ENCODE data around the gene DCTN4. TPM values are rescaled to one million over a fixed set of nuclear protein-coding genes. Genes with fewer than 3 reads are reported as not detected.

The DCTN4 gene
- total RNA-seq, 1 donor from 2014 or later, result 33.7 TPM

DNA sequence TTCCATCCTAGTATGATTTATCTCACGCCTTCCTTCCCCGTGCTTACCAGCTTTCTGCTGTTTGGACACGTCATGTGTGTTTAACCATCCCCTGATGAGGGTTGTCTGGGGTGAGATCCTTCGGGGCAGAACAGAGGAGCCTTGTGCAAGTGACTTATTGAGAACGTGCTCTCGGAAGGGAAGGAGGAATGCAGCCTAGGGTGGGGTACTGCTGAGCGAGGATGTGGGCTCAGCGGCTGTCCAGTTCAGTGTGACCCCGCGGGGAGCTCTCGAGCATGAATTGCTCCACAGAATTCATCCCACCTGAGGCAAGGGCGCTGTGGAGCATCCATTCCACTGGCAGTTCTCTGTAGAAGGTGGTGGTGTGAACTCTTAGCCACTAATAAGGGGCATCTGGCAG lies 93.8 kb downstream of the DCTN4 start:
- DNase-seq, result no peak

DNA sequence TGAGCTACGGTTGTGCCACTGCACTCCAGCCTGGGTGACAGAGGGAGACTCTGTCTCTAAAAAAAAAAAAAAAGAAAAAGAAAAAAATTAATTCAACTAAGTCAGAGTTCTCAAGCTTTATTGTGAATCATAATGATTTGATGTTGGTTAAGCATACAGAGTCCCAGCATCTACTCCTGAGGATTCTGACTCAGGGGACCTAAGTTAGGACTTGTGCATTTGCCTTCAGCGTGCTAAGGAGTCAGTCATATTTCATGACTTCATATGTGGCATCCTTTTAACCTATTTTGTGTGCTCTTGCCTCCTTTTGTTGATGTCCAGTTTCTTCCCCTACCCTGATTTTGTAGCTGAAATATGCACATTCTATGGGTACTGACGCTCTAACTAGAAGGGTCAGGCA lies 94.9 kb downstream of the DCTN4 start:
- no peak for DNase-seq

- no peak for DNase-seq
Measured at GRCh38 chr5:150662731-150663516, 95.9 kb downstream of the DCTN4 start.

- no peak for DNase-seq
Measured at GRCh38 chr5:150661821-150662596, 96.8 kb downstream of the DCTN4 start.

DNA sequence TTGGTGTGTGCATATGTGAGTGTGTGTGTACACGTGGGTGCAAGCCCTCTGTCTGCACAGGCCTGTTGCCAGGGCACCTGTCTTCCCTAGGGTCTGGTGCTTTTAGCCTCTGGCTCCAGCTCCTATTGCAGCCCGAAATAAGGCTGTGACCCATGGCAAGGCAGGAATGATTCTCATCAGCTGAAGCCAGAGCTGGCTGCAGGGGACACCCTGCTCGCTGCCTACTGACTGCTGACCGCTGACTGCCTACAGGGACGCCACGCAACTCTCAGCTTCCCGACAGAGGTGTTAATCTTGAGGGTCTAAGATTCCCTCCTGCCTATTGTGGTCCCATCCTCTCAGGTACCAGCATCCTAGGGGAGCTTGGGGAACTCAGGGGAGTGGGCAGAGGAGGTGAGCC lies 97.7 kb downstream of the DCTN4 start, which contains the start of gene MYOZ3:
MYOZ3 (plus strand) TSS at position 166 of the 400 bp plus-strand sequence. CDS start 1,691 bp downstream, outside the sequence.
- DNase-seq, result no peak

- no peak for DNase-seq
Measured at GRCh38 chr5:150660108-150660831, 98.5 kb downstream of the DCTN4 start.

DNA sequence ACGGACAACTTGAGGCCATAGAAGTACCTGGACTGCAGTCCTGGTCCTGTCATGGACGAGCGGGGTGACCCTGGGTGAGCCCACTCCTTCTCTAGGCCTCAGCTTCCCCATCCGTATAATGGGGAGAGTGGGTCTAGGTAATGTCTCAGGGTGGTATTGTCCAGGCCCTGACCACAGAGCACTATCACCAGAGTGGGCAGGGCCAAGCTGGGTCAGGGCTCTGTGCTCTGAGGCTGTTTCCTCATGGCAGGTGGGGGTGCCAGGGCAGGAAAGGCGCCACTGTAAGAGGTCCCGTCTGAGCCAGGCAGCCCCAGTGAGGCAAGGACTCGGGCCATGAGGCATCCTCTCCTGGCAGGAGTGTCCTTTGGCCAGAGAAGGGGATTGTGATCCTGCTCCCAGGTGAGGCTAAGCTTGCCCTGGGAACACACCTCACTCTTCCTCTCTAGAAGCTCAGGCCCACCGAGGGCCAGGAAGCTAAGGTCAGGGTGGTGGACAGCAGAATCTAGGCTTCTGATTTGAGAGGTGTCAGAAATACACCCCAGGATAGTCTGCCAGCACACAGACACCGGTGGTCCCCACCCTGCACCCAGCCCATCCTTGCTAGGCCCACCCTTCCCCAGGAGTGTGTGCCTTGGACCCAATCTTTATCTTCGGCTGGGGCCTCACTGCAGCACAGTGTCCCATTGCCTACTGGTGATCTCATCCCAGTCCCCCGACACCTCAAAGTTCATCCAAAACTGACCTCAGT lies 99.3 kb downstream of the DCTN4 start:
- no peak for DNase-seq

GRCh38 chr5:150658699-150659265 lies 100.0 kb downstream of the DCTN4 start:
- peak; percentile 31 for DNase-seq

Other genes with a start within 250 kb of the DCTN4 start
- gene SYNPO, start 118.4 kb downstream of the DCTN4 start, total RNA-seq, result 14.6 and 19.1 TPM in 2 replicates
- gene MYOZ3, start 97.8 kb downstream of the DCTN4 start, total RNA-seq, result 0.17 and 0.37 TPM in 2 replicates
- 31.3 and 35.9 TPM in 2 replicates for gene RBM22, start 58.0 kb downstream of the DCTN4 start, total RNA-seq
- 3.5 and 4.1 TPM in 2 replicates for gene SMIM3, start 19.7 kb upstream of the DCTN4 start, total RNA-seq
- not detected in 2 replicates for gene IRGM, start 87.5 kb upstream of the DCTN4 start, total RNA-seq
- gene ZNF300, start 146.0 kb upstream of the DCTN4 start, total RNA-seq, result 6.5 and 6.8 TPM in 2 replicates

Data from dermis blood vessel endothelial cell (primary cell).